KOPT-K1 (cell line): ENCODE results near the gene RASAL3.
A peak's percentile ranks its signal among the peaks of the same experiment; 100 is the strongest.

ENCODE experiments used
- H3K27ac ChIP-seq: fragments of 200-600 bp; sonication (generic); 2 replicates; pipeline ENCODE4 v1.5.1; 2016; ENCODE audit warnings: antibody characterized with exemption, mild to moderate bottlenecking, low read depth, low read length; ENCODE audit not compliant: poor library complexity, severe bottlenecking
- H3K36me3 ChIP-seq: fragments of 200-600 bp; sonication (generic); 2 replicates; pipeline ENCODE4 v1.5.1; 2017; ENCODE audit warnings: antibody characterized with exemption, mild to moderate bottlenecking, low read length, moderate library complexity; ENCODE audit not compliant: insufficient read depth
- H3K9me3 ChIP-seq: fragments of 200-600 bp; sonication (generic); 2 replicates; pipeline ENCODE4 v1.5.1; 2017; ENCODE audit warnings: antibody characterized with exemption, low read length, mild to moderate bottlenecking; ENCODE audit not compliant: insufficient read depth, poor library complexity, severe bottlenecking

RASAL3 gene

GRCh38 chr19:15445807-15446376 is 18.5 kb downstream of the RASAL3 start:
- Histone ChIP-seq H3K9me3 (no peaks in the 10 kb centered on the region), H3K27ac (no peak overlapping the region), H3K36me3 (no peaks in the 10 kb centered on the region)

GRCh38 chr19:15445227-15445605 is 19.1 kb downstream of the RASAL3 start:
- H3K9me3 ChIP-seq: no peaks in the 10 kb centered on the region
- no peak overlapping the region for H3K27ac ChIP-seq
- no peaks in the 10 kb centered on the region for H3K36me3 ChIP-seq

GRCh38 chr19:15444505-15445226 is 19.7 kb downstream of the RASAL3 start:
- H3K27ac ChIP-seq: no peak overlapping the region
- no peaks in the 10 kb centered on the region for H3K36me3 ChIP-seq
- H3K9me3 ChIP-seq: no peaks in the 10 kb centered on the region

GRCh38 chr19:15443838-15444237 is 20.5 kb downstream of the RASAL3 start:
- no peaks in the 10 kb centered on the region for H3K9me3 ChIP-seq
- no peaks in the 10 kb centered on the region for H3K36me3 ChIP-seq
- H3K27ac ChIP-seq: no peak overlapping the region

GRCh38 chr19:15443325-15443724 is 21.0 kb downstream of the RASAL3 start:
- Histone ChIP-seq H3K36me3 (no peaks in the 10 kb centered on the region), H3K9me3 (no peaks in the 10 kb centered on the region), H3K27ac (no peak overlapping the region)

- Histone ChIP-seq H3K36me3 (no peaks in the 10 kb centered on the region), H3K27ac (no peak overlapping the region), H3K9me3 (no peaks in the 10 kb centered on the region)
Observed at GRCh38 chr19:15442142-15442920, 22.0 kb downstream of the RASAL3 start.

GRCh38 chr19:15441317-15441716 is 23.0 kb downstream of the RASAL3 start:
- H3K9me3 ChIP-seq: no peaks in the 10 kb centered on the region
- no peaks in the 10 kb centered on the region for H3K36me3 ChIP-seq
- no peak overlapping the region for H3K27ac ChIP-seq

- H3K9me3 ChIP-seq: no peaks in the 10 kb centered on the region
- peak overlapping the region; percentile 57 for H3K27ac ChIP-seq
- H3K36me3 ChIP-seq: no peaks in the 10 kb centered on the region
Observed at GRCh38 chr19:15439821-15440641, 24.3 kb downstream of the RASAL3 start.

- peak overlapping the region; percentile 57 for H3K27ac ChIP-seq
- no peaks in the 10 kb centered on the region for H3K9me3 ChIP-seq
- no peaks in the 10 kb centered on the region for H3K36me3 ChIP-seq
Observed at GRCh38 chr19:15439078-15439799, 25.1 kb downstream of the RASAL3 start.

GRCh38 chr19:15438577-15438976 is 25.8 kb downstream of the RASAL3 start:
- no peak overlapping the region for H3K27ac ChIP-seq
- H3K36me3 ChIP-seq: no peaks in the 10 kb centered on the region
- H3K9me3 ChIP-seq: no peaks in the 10 kb centered on the region

GRCh38 chr19:15438124-15438496 is 26.2 kb downstream of the RASAL3 start:
- H3K9me3 ChIP-seq: no peaks in the 10 kb centered on the region
- no peaks in the 10 kb centered on the region for H3K36me3 ChIP-seq
- H3K27ac ChIP-seq: no peak overlapping the region

- H3K9me3 ChIP-seq: no peaks in the 10 kb centered on the region
- H3K36me3 ChIP-seq: no peaks in the 10 kb centered on the region
- no peak overlapping the region for H3K27ac ChIP-seq
Observed at GRCh38 chr19:15437355-15438123, 26.8 kb downstream of the RASAL3 start.

- H3K9me3 ChIP-seq: no peaks in the 10 kb centered on the region
- no peak overlapping the region for H3K27ac ChIP-seq
- no peaks in the 10 kb centered on the region for H3K36me3 ChIP-seq
Observed at GRCh38 chr19:15436826-15437110, 27.6 kb downstream of the RASAL3 start.
